ENCODE measurements around the gene PUS10.
"Not testable (repeated sequence)": the region's sequence is repeated elsewhere in the genome, so short reads cannot be mapped to it uniquely, and the experiment has no call there.

PUS10 gene

DNA sequence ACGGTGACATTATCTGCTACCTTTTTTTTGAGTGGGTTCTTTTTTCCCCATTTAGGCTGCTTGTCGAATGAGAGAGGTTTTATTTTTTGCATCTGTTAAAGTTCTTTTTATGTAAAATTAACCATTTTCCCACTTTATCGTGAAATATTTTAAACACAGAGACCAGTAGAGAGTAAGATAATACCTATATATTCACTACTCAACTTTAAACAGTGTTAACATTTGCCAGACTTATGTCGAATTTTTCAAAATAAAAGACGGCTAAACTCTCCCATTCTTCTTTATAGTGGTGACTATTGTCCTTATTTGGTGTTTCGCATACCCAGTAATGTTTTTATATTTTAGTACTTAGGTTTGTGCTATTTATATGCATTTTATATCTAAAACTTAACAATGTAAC is 743 bp upstream of the PUS10 start:
- Mint-ChIP-seq H3K4me1 (ENCODE audit: low read depth) (peaks cover 22% of the 10 kb centered on the region), H3K9me3 (no peaks in the 10 kb centered on the region), H3K27ac (peak overlapping the region; percentile 94), H3K36me3 (ENCODE audit: low read depth) (peaks cover 15% of the 10 kb centered on the region), H3K4me3 (peak overlapping the region; percentile 99), H3K27me3 (ENCODE audit: low read depth) (no peaks in the 10 kb centered on the region)

DNA sequence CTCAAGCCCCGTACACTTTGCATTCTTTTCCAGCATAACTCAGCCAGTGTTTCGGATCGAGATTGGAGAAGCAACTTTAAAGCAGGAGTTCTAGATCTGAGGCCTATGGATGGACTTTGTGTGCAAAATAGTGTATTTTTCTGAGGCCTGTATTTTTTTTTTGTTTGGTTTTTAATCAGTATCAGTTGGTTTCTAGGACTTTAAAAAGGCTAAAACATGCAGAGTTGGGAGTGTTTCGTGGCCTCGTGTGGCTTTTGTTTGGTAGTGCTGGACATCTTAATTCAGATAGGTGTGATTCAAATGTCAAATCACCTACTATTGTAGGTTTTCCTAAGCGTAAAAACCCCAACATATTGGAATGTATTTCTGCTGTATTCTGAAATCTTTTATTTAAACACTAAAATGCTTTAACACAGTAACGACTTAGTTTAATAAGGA is 282 bp upstream of the PUS10 start:
- Mint-ChIP-seq H3K9me3 (no peaks in the 10 kb centered on the region), H3K4me1 (ENCODE audit: low read depth) (peaks cover 22% of the 10 kb centered on the region), H3K27ac (peak overlapping the region; percentile 94), H3K36me3 (ENCODE audit: low read depth) (peaks cover 15% of the 10 kb centered on the region), H3K4me3 (peak overlapping the region; percentile 99), H3K27me3 (ENCODE audit: low read depth) (no peaks in the 10 kb centered on the region)

DNA sequence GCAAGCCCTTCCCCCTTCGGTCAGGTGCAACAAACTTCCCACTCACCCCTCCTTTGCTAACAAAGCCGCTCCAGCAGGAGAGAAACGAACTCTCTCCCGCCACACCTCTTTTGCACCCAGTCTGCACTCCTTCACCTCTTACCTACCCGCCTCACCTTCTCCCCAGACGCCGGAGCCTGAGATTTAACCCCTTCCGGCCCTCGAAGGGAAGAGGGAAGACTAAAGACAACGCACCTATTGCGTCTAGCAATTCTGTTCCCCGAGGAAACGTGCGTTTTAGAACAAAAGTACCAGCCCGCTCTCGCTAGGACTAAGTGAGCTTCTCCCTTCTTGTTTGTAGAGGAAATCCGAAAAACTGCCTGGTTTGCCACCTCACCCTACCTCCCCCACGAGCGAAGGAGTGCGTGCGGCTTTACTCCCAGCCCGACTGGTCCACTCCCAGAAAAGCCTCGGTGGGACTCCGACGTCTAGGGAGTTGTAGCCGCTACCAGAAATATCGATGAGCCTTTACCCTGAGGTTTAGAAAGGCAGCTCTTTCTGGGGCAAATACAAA is 976 bp downstream of the PUS10 start:
- no peaks in the 10 kb centered on the region for H3K27me3 Mint-ChIP-seq (ENCODE audit: low read depth)
- peaks cover 13% of the 10 kb centered on the region for H3K36me3 Mint-ChIP-seq (ENCODE audit: low read depth)
- no peaks in the 10 kb centered on the region for H3K9me3 Mint-ChIP-seq
- H3K4me1 Mint-ChIP-seq (ENCODE audit: low read depth), result peaks cover 22% of the 10 kb centered on the region
- H3K4me3 Mint-ChIP-seq, result peak overlapping the region; percentile 99
- peak overlapping the region; percentile 94 for H3K27ac Mint-ChIP-seq

- Mint-ChIP-seq H3K27ac (peak overlapping the region; percentile 94), H3K4me3 (peak overlapping the region; percentile 99), H3K4me1 (ENCODE audit: low read depth) (peaks cover 22% of the 10 kb centered on the region), H3K27me3 (ENCODE audit: low read depth) (no peaks in the 10 kb centered on the region), H3K9me3 (no peaks in the 10 kb centered on the region), H3K36me3 (ENCODE audit: low read depth) (peaks cover 8% of the 10 kb centered on the region)
Observed at GRCh38 chr2:61016392-61017002, 1.6 kb downstream of the PUS10 start.

GRCh38 chr2:61015976-61016375 is 2.1 kb downstream of the PUS10 start:
- Mint-ChIP-seq H3K4me3 (peak overlapping the region; percentile 99), H3K36me3 (ENCODE audit: low read depth) (peaks cover 3% of the 10 kb centered on the region), H3K27ac (no peak overlapping the region), H3K27me3 (ENCODE audit: low read depth) (no peaks in the 10 kb centered on the region), H3K9me3 (no peaks in the 10 kb centered on the region), H3K4me1 (ENCODE audit: low read depth) (peaks cover 22% of the 10 kb centered on the region)

GRCh38 chr2:61014763-61015162 is 3.3 kb downstream of the PUS10 start:
- Mint-ChIP-seq H3K9me3 (no peaks in the 10 kb centered on the region), H3K36me3 (ENCODE audit: low read depth) (no peaks in the 10 kb centered on the region), H3K4me3 (peak overlapping the region; percentile 7), H3K27ac (no peak overlapping the region), H3K27me3 (ENCODE audit: low read depth) (no peaks in the 10 kb centered on the region), H3K4me1 (ENCODE audit: low read depth) (peaks cover 21% of the 10 kb centered on the region)

- Mint-ChIP-seq H3K36me3 (ENCODE audit: low read depth) (peaks cover 2% of the 10 kb centered on the region), H3K27me3 (ENCODE audit: low read depth) (no peaks in the 10 kb centered on the region), H3K9me3 (no peaks in the 10 kb centered on the region), H3K4me3 (no peak overlapping the region), H3K27ac (no peak overlapping the region), H3K4me1 (ENCODE audit: low read depth) (peaks cover 12% of the 10 kb centered on the region)
Observed at GRCh38 chr2:61013382-61013781, 4.7 kb downstream of the PUS10 start.

DNA sequence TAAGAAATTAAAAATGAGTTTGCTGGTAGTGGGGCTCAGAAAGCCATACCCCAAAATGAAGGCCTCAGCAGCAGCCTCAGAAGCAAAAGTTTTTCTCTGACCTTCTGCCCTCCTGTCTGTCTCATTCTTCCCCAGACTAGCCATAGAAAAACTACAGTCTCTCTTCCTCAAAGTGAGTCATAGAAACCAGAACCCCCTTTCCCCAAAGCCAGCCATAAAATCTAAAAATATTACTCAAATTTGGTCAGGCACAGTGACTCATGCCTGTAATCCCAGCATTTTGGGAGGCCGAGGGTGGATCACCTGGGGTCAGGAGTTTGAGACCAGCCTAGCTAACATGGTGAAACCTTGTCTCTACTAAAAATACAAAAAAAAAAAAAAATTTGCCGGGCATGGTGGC is 5.8 kb downstream of the PUS10 start:
- not testable (repeated sequence) for H3K27ac Mint-ChIP-seq; H3K27me3 Mint-ChIP-seq (ENCODE audit: low read depth); H3K9me3 Mint-ChIP-seq; H3K4me1 Mint-ChIP-seq (ENCODE audit: low read depth); H3K36me3 Mint-ChIP-seq (ENCODE audit: low read depth); H3K4me3 Mint-ChIP-seq

DNA sequence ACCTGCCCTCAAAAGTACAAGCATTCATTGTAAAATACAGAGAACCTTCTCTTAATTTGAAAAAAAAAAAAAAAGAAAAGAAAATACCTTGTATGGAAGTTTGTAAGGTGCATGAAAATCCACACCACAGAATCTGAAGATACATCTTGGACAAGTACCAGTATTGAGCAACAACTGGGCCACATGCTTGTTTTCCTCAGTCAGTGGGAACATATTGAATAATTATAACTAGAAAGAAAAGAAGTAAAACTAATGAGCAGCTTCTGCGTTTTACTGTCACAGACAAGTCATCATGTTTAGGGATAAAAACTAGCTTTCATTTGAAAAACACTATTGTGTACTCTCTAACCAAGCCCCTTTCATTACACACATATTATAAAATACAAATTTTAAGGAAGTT is 6.4 kb downstream of the PUS10 start:
- Mint-ChIP-seq H3K9me3 (no peaks in the 10 kb centered on the region), H3K4me1 (ENCODE audit: low read depth) (peaks cover 9% of the 10 kb centered on the region), H3K27me3 (ENCODE audit: low read depth) (no peaks in the 10 kb centered on the region), H3K36me3 (ENCODE audit: low read depth) (peaks cover 2% of the 10 kb centered on the region), H3K4me3 (no peak overlapping the region), H3K27ac (no peak overlapping the region)

DNA sequence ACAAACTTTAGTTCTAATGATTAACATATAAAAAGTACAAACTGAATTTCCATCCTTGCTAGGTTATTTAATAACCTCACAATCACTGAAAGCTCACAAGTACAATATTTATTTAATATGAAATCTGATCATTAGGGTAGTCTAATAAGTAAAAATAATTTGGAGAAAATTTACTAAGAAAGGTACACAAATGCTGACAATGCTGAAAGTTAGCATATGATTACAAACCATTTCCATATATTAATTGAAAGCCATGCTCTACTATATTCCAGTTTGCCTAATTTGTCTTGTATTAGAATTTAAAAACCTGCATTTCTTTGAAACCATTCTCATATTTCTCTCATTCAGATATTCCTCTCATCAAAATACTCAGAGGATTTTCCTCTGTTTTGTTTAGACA is 8.7 kb downstream of the PUS10 start:
- Mint-ChIP-seq H3K27me3 (ENCODE audit: low read depth) (no peaks in the 10 kb centered on the region), H3K27ac (no peak overlapping the region), H3K4me1 (ENCODE audit: low read depth) (no peaks in the 10 kb centered on the region), H3K36me3 (ENCODE audit: low read depth) (peaks cover 2% of the 10 kb centered on the region), H3K4me3 (no peak overlapping the region), H3K9me3 (no peaks in the 10 kb centered on the region)

DNA sequence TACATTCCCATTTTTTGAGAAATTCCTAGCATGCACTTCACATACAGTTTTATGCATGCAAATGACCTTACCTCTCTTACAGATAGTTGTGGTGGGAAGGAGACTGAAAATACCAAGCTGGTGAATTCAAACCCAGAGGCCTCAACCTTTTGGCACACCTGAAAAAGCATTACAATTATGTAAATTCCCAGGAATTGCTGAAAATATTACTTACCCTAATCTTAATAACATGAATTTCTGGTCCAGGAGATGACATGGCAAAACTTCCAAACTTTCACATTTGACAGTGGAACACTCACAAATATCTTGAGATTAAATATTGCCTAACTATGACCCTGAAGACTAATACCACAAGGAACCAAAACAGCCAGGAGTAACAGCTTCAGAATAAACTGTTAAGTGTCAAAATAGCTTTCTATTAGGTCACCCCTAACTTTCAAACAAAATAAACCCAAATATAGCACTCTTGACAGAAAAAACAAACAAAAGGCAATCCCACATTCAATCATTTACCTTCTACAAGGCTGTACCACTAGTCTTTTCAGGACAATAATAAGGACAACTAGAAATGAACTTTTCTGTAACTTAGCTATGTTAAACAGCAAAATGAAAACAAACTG is 11.5 kb downstream of the PUS10 start:
- Mint-ChIP-seq H3K4me3 (no peak overlapping the region), H3K4me1 (ENCODE audit: low read depth) (no peaks in the 10 kb centered on the region), H3K27me3 (ENCODE audit: low read depth) (no peaks in the 10 kb centered on the region), H3K9me3 (no peaks in the 10 kb centered on the region), H3K36me3 (ENCODE audit: low read depth) (peaks cover 2% of the 10 kb centered on the region), H3K27ac (no peak overlapping the region)

- Mint-ChIP-seq H3K27me3 (ENCODE audit: low read depth) (no peaks in the 10 kb centered on the region), H3K36me3 (ENCODE audit: low read depth) (peaks cover 2% of the 10 kb centered on the region), H3K9me3 (no peaks in the 10 kb centered on the region), H3K27ac (no peak overlapping the region), H3K4me3 (no peak overlapping the region), H3K4me1 (ENCODE audit: low read depth) (no peaks in the 10 kb centered on the region)
Observed at GRCh38 chr2:61005736-61006135, 12.3 kb downstream of the PUS10 start.

DNA sequence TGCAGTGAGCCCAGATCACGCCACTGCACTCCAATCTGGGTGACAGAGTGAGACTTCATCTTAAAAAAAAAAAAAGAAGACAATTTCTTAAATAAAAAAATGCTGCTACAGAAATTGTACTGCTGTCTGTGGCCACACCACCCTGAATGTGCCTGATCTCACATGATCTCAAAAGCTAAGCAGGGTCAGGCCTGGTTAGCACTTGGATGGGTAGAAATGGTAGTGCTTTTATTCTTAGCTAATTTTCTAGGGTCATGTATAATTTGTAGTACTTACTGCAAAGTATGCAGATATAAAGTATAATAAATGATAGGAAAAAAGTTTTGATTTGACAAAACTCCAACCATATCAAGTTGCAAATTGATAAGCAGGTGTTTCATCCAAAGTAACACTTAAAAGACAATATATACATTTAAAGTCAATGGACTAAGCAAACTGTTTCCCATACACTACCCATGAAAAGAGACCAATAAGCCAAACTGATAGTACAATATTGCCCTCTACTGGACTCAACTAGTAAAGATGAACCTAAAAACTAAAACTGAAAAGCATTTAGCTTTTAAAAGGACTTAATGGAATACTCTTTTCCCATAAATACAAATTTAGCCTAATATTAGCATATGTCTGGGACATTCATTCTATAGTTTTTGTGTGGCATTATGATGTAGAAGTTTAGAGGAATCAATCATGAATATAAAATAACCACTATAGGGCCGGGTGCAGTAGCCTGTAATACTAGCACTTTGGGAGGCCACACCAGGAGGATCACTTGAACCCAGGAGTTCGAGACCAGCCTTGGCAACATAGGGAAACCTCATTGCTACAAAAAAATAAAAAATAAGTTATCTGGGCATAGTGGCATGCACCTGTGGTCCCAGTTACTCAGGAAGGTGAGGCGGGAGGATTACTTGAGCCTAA is 19.2 kb downstream of the PUS10 start:
- Mint-ChIP-seq H3K4me1 (ENCODE audit: low read depth) (no peaks in the 10 kb centered on the region), H3K36me3 (ENCODE audit: low read depth) (peaks cover 4% of the 10 kb centered on the region), H3K9me3 (no peaks in the 10 kb centered on the region), H3K27ac (no peak overlapping the region), H3K27me3 (ENCODE audit: low read depth) (no peaks in the 10 kb centered on the region), H3K4me3 (no peak overlapping the region)

DNA sequence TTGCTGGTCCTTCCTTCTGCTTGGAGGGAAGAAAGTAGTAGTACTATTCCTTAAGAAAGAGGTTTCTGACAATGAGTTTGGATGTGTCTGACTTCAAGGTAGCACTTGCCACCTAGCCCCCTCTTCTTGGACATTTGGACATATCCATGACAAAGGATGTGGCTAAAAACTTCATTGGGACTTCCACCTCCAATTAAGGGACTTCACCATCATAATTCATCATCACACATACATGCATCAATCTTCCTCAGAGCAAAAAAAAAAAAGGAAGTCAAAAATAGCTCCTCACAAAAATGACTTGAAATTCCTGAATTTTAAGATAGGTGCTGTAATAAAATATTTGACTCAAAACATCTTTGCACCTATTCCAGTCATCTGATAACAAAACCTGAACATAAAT is 23.9 kb downstream of the PUS10 start:
- Mint-ChIP-seq H3K4me1 (ENCODE audit: low read depth) (peaks cover 2% of the 10 kb centered on the region), H3K4me3 (no peak overlapping the region), H3K9me3 (peaks cover 19% of the 10 kb centered on the region), H3K27ac (no peak overlapping the region), H3K27me3 (ENCODE audit: low read depth) (no peaks in the 10 kb centered on the region), H3K36me3 (ENCODE audit: low read depth) (peaks cover 16% of the 10 kb centered on the region)

Data from T-helper 1 cell treated with Interleukin-12 subunit alpha and Interleukin-12 subunit beta and Interleukin-4 antibody, amounts not matched to agents 30 μg/mL and 1 μg/mL, for 36 hours (primary cell).